HepG2 (cell line): ENCODE data around the gene PITHD1. TPM values are rescaled to one million over a fixed set of nuclear protein-coding genes. Genes with fewer than 3 reads are reported as not detected.

Source experiments
- ARNT ChIP-seq: fragments of 450-650 bp; IDR thresholded peaks from 2 replicates; pipeline ENCODE4 v1.6.1; 2017
- CCDC6 ChIP-seq: sonication (generic); formaldehyde crosslinking; IDR thresholded peaks from 2 replicates; pipeline ENCODE4 v1.8.1; 2022; ENCODE audit warnings: mild to moderate bottlenecking, missing genetic modification reagents, moderate library complexity
- E2F5 ChIP-seq: sonication (generic); formaldehyde crosslinking; conservative IDR thresholded peaks from 2 replicates; pipeline ENCODE4 v1.4.0; 2020; ENCODE audit warnings: missing genetic modification reagents
- FUBP1 ChIP-seq: sonication (generic); formaldehyde crosslinking; IDR thresholded peaks from 2 replicates; pipeline ENCODE4 v1.5.1; 2020; ENCODE audit warnings: missing genetic modification reagents, mild to moderate bottlenecking, borderline replicate concordance
- HNF4A ChIP-seq: sonication (generic); formaldehyde crosslinking; IDR thresholded peaks from 2 replicates; pipeline ENCODE4 v1.4.0; 2020; ENCODE audit warnings: missing genetic modification reagents
- HOXA3 ChIP-seq: sonication (generic); formaldehyde crosslinking; IDR thresholded peaks from 2 replicates; pipeline ENCODE4 v1.5.0; 2020; ENCODE audit warnings: missing genetic modification reagents
- ISX ChIP-seq: sonication (generic); formaldehyde crosslinking; conservative IDR thresholded peaks from 2 replicates; pipeline ENCODE4 v1.5.0; 2020; ENCODE audit warnings: missing genetic modification reagents
- KDM5A ChIP-seq: fragments of 200-600 bp; sonication (generic); IDR thresholded peaks from 2 replicates; pipeline ENCODE4 v1.7.0; 2018; ENCODE audit warnings: antibody characterized with exemption, mild to moderate bottlenecking, low read length, borderline replicate concordance
- KLF6 ChIP-seq: IDR thresholded peaks from 2 replicates; pipeline ENCODE4 v1.8.0; 2016; ENCODE audit warnings: missing biosample characterization, missing genetic modification reagents
- NCOA2 ChIP-seq: sonication (generic); formaldehyde crosslinking; IDR thresholded peaks from 2 replicates; pipeline ENCODE4 v1.8.0; 2022; ENCODE audit warnings: inconsistent platforms
- NONO ChIP-seq, 2 experiments: fragments of 450-650 bp in 1 of 2; sonication (generic) in 1 of 2; formaldehyde crosslinking in 1 of 2; IDR thresholded peaks in 1 of 2; conservative IDR thresholded peaks in 1 of 2; 2 replicates each; pipeline versions ENCODE4 v1.6.1 to v1.8.0; 2017 to 2022; ENCODE audit warnings: mild to moderate bottlenecking in 1 of 2, missing genetic modification reagents in 1 of 2, moderate library complexity in 1 of 2
- ONECUT2 ChIP-seq: sonication (generic); formaldehyde crosslinking; IDR thresholded peaks from 2 replicates; pipeline ENCODE4 v1.4.0; 2020; ENCODE audit warnings: missing genetic modification reagents
- PLRG1 ChIP-seq: fragments of 450-650 bp; conservative IDR thresholded peaks from 2 replicates; pipeline ENCODE4 v1.6.1; 2016
- POLR2AphosphoS2 ChIP-seq: IDR thresholded peaks from 2 replicates; pipeline ENCODE4 v1.6.1; 2011; ENCODE audit warnings: low read depth, low read length, improper control_type of control experiment
- RARA ChIP-seq: IDR thresholded peaks from 2 replicates; pipeline ENCODE4 v1.6.1; 2016; ENCODE audit warnings: missing genetic modification reagents, missing compliant biosample characterization
- RBM39 ChIP-seq: fragments of 200-400 bp; formaldehyde crosslinking; IDR thresholded peaks from one replicate; pipeline ENCODE4 v1.6.1; 2018; ENCODE audit warnings: antibody characterized with exemption, mild to moderate bottlenecking, low read depth, low read length; ENCODE audit not compliant: poor library complexity, severe bottlenecking
- REL ChIP-seq: sonication (generic); formaldehyde crosslinking; conservative IDR thresholded peaks from 2 replicates; pipeline ENCODE4 v1.8.0; 2022; ENCODE audit warnings: mild to moderate bottlenecking, missing genetic modification reagents, moderate library complexity
- SALL1 ChIP-seq: sonication (generic); formaldehyde crosslinking; IDR thresholded peaks from 2 replicates; pipeline ENCODE4 v1.8.0; 2022; ENCODE audit warnings: mild to moderate bottlenecking, missing genetic modification reagents
- SETDB1 ChIP-seq: sonication (generic); formaldehyde crosslinking; IDR thresholded peaks from 2 replicates; pipeline ENCODE4 v1.5.1; 2020; ENCODE audit warnings: missing genetic modification reagents, mild to moderate bottlenecking, borderline replicate concordance
- ZNF235 ChIP-seq: sonication (generic); formaldehyde crosslinking; IDR thresholded peaks from 2 replicates; pipeline ENCODE4 v1.8.1; 2023; ENCODE audit warnings: mild to moderate bottlenecking, missing genetic modification reagents, borderline replicate concordance
- ZNF652 ChIP-seq: IDR thresholded peaks from 2 replicates; pipeline ENCODE4 v1.6.1; 2016; ENCODE audit warnings: low read depth, borderline replicate concordance
- ZNF737 ChIP-seq: sonication (generic); formaldehyde crosslinking; IDR thresholded peaks from 2 replicates; pipeline ENCODE4 v1.5.0; 2020; ENCODE audit warnings: missing genetic modification reagents, mild to moderate bottlenecking, borderline replicate concordance
- ZSCAN20 ChIP-seq: sonication (generic); formaldehyde crosslinking; IDR thresholded peaks from 2 replicates; pipeline ENCODE4 v1.4.0; 2020; ENCODE audit warnings: missing genetic modification reagents, mild to moderate bottlenecking, borderline replicate concordance
- polyA plus RNA-seq, 8 experiments: library from polyadenylated mRNA; depleted of rRNA in 3 of 8; stranded (reverse) in 7 of 8; unstranded in 1 of 8; fragments of >200 nt; fragmentation: Illumina TruSeq in 4 of 8; extraction: Trizol in 4 of 8; gene quantifications; 2 replicates each; pipeline versions ENCODE4 v1.2.1 to v1.2.3, GENCODE V29; 2011 to 2016; ENCODE audit warnings: low read depth in 4 of 8, missing spikeins in 1 of 8, mixed read lengths in 1 of 8; ENCODE audit not compliant: insufficient read depth in 1 of 8
- total RNA-seq, 5 experiments: library from RNA; depleted of rRNA; stranded (reverse); fragments of >200 nt; fragmentation: Illumina TruSeq; extraction: Trizol; gene quantifications; 2 replicates each; pipeline ENCODE4 v1.2.3, GENCODE V29; 2016; ENCODE audit warnings: low read depth in 1 of 5
- TF ChIP-seq, protein P1 (sequence below): conservative IDR thresholded peaks from 2 replicates; pipeline ENCODE4 v1.6.1; 2018; ENCODE audit warnings: missing genetic modification reagents
- TF ChIP-seq, protein P2 (sequence below), 2 experiments: fragments of 450-650 bp in 1 of 2; sonication (generic) in 1 of 2; formaldehyde crosslinking; IDR thresholded peaks; 2 replicates each; pipeline versions ENCODE4 v1.5.0 to v1.8.0; 2020 to 2022; ENCODE audit warnings: mild to moderate bottlenecking in 1 of 2, missing genetic modification reagents in 1 of 2

PITHD1 gene
- total and polyA plus RNA-seq, 2 of the 13 experiments (the other 11 are each of a cell fraction or from before 2014, with no cell fraction given), result 28.0 to 37.3 TPM

DNA sequence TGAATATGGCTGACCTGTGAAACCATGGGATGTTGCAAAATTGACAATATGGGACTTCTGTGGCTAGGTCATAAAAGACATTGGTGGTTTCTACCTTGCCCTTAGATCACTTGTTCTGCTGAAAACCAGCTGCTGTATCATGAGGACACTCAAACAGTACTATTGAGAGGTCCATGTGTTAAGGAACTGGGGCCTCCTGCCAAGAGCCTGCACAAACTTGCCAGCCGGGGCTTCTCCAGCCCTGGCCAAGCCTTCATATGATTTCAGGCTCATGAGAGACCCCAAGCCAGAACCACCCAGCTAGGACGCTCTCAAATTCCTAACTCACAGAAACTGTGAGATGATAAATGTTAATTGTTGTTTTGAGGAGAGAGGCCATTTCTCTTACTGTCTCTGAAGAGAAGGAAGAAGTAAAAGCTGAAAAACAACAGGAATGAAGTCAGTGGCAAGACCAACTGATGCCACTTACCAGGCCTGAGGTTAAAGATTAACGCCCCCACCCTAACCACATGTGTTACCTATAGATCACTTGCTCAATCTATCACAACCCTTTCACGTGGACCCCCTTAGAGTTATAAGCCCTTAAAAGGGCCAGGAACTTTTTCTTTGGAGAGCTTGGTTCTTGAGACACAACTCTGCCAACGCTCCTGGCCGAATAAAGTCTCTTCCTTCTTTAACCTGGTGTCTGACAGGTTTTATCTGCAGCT is 3.9 kb upstream of the PITHD1 start (continued):
- TF ChIP-seq FUBP1 (CRISPR knock-in tag), result no peak
- TF ChIP-seq, protein P1, sequence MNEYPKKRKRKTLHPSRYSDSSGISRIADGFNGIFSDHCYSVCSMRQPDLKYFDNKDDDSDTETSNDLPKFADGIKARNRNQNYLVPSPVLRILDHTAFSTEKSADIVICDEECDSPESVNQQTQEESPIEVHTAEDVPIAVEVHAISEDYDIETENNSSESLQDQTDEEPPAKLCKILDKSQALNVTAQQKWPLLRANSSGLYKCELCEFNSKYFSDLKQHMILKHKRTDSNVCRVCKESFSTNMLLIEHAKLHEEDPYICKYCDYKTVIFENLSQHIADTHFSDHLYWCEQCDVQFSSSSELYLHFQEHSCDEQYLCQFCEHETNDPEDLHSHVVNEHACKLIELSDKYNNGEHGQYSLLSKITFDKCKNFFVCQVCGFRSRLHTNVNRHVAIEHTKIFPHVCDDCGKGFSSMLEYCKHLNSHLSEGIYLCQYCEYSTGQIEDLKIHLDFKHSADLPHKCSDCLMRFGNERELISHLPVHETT (CRISPR knock-in tag), result no peak
- no peak for TF ChIP-seq SETDB1 (CRISPR knock-in tag)
- no peak for TF ChIP-seq RBM39
- TF ChIP-seq ZNF652, result no peak
- TF ChIP-seq ONECUT2 (CRISPR knock-in tag), result no peak
- TF ChIP-seq REL, result no peak
- no peak for TF ChIP-seq HNF4A (CRISPR knock-in tag)
- TF ChIP-seq NONO (IDR thresholded peaks at IDR 0.05), result no peak
- no peak for TF ChIP-seq NONO (CRISPR knock-in tag; conservative IDR thresholded peaks at IDR 0.05)
- no peak for TF ChIP-seq E2F5 (CRISPR knock-in tag)
- TF ChIP-seq KLF6 (CRISPR knock-in tag), result no peak
- TF ChIP-seq ARNT, result no peak
- TF ChIP-seq POLR2AphosphoS2, result no peak
- TF ChIP-seq NCOA2 (CRISPR knock-in tag), result no peak
- no peak for TF ChIP-seq ISX (CRISPR knock-in tag)
- TF ChIP-seq SALL1 (CRISPR knock-in tag), result no peak
- no peak for TF ChIP-seq CCDC6 (CRISPR knock-in tag)
- TF ChIP-seq KDM5A, result no peak
- no peak for TF ChIP-seq ZNF737 (CRISPR knock-in tag)
- TF ChIP-seq, protein P2, sequence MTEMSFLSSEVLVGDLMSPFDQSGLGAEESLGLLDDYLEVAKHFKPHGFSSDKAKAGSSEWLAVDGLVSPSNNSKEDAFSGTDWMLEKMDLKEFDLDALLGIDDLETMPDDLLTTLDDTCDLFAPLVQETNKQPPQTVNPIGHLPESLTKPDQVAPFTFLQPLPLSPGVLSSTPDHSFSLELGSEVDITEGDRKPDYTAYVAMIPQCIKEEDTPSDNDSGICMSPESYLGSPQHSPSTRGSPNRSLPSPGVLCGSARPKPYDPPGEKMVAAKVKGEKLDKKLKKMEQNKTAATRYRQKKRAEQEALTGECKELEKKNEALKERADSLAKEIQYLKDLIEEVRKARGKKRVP (CRISPR knock-in tag; IDR thresholded peaks at IDR 0.05), result no peak
- TF ChIP-seq RARA (CRISPR knock-in tag), result no peak
- TF ChIP-seq ZSCAN20 (CRISPR knock-in tag), result no peak
- no peak for TF ChIP-seq HOXA3 (CRISPR knock-in tag)
- no peak for TF ChIP-seq PLRG1
- TF ChIP-seq ZNF235 (CRISPR knock-in tag), result no peak
